Measurements from ENCODE around the gene PGA4.
"Not testable (repeated sequence)": the region's sequence is repeated elsewhere in the genome, so short reads cannot be mapped to it uniquely, and the experiment has no call there.

The PGA4 gene

DNA sequence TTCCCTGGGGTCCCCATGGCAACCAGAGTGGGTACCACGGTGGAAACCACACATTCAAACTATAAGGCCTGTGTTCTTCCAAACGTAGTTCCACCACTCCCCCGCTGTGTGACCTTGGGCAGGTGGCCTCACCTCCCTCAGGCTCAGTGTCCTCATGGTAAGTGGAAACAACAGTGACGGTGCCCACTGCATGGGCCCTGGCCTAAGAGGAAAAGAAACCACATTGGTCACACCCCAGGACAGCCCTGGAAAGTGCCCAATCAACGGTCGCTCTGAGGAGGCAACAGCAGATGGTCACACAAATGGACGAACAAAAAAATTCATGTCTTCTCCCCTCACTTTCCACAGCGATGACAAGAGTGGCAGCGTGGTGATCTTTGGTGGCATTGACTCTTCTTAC lies 25.9 kb downstream of the PGA4 start:
- H3K36me3 ChIP-seq (ENCODE audit: control insufficient read depth in 4 of 4, insufficient read depth in 4 of 4, low read length in 3 of 4); H3K4me1 ChIP-seq (ENCODE audit: control extremely low read depth in 1 of 4, control insufficient read depth in 4 of 4, insufficient read depth in 4 of 4, low read length in 3 of 4); H3K4me3 ChIP-seq (ENCODE audit: control insufficient read depth in 1 of 7, extremely low read depth in 1 of 7, insufficient read depth in 4 of 7, low read depth in 2 of 7, low read length in 6 of 7); DNase-seq; H3K27ac ChIP-seq (ENCODE audit: insufficient read depth in 1 of 2, low read depth in 1 of 2, low read length in 2 of 2, poor library complexity in 1 of 2, severe bottlenecking in 2 of 2); H3K27me3 ChIP-seq (replicated peaks in 2 of 5; ENCODE audit: control insufficient read depth in 4 of 5, insufficient read depth in 5 of 5, low read length in 4 of 5); CTCF ChIA-PET; POLR2A ChIA-PET; H3K9me3 ChIP-seq (ENCODE audit: control extremely low read depth in 1 of 5, control insufficient read depth in 4 of 5, insufficient read depth in 2 of 5, low read depth in 1 of 5, low read length in 4 of 5): not testable (repeated sequence)
- 94% methylated on average over 7 of the region's 9 CpGs for WGBS (ENCODE audit: insufficient coverage)

DNA sequence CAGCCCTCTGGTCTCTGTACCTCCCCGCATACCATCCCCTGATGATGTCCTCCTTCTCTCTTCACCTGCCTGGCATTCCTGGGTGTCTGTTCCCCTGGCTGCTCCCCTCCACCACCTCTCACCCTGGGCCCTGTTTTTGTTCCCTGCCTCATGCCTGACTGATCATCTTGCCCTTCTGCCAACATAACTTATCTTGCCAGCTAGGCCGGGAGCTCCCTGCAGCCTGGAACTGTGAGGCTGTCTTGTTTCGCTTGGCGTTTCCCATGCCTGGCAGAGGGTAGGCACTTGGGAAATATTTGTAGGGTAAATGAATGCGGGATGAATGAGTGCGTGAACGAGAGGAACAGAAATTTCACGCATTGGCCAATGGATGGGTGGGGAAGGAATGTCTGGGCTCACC lies 27.1 kb downstream of the PGA4 start:
- H3K4me1 ChIP-seq (ENCODE audit: control extremely low read depth in 1 of 4, control insufficient read depth in 4 of 4, insufficient read depth in 4 of 4, low read length in 3 of 4); H3K4me3 ChIP-seq (ENCODE audit: control insufficient read depth in 1 of 7, extremely low read depth in 1 of 7, insufficient read depth in 4 of 7, low read depth in 2 of 7, low read length in 6 of 7); DNase-seq; H3K27me3 ChIP-seq (replicated peaks in 2 of 5; ENCODE audit: control insufficient read depth in 4 of 5, insufficient read depth in 5 of 5, low read length in 4 of 5); H3K27ac ChIP-seq (ENCODE audit: insufficient read depth in 1 of 2, low read depth in 1 of 2, low read length in 2 of 2, poor library complexity in 1 of 2, severe bottlenecking in 2 of 2); H3K36me3 ChIP-seq (ENCODE audit: control insufficient read depth in 4 of 4, insufficient read depth in 4 of 4, low read length in 3 of 4); H3K9me3 ChIP-seq (ENCODE audit: control extremely low read depth in 1 of 5, control insufficient read depth in 4 of 5, insufficient read depth in 2 of 5, low read depth in 1 of 5, low read length in 4 of 5); POLR2A ChIA-PET: not testable (repeated sequence)
- CTCF ChIA-PET, result interaction anchor here (0.6 kb wide), 1 partner anchor 45 kb away, joined by 3 read pairs; no protein-coding TSS in a partner anchor
- WGBS (ENCODE audit: insufficient coverage), result 98% methylated on average over 7 of the region's 8 CpGs

DNA sequence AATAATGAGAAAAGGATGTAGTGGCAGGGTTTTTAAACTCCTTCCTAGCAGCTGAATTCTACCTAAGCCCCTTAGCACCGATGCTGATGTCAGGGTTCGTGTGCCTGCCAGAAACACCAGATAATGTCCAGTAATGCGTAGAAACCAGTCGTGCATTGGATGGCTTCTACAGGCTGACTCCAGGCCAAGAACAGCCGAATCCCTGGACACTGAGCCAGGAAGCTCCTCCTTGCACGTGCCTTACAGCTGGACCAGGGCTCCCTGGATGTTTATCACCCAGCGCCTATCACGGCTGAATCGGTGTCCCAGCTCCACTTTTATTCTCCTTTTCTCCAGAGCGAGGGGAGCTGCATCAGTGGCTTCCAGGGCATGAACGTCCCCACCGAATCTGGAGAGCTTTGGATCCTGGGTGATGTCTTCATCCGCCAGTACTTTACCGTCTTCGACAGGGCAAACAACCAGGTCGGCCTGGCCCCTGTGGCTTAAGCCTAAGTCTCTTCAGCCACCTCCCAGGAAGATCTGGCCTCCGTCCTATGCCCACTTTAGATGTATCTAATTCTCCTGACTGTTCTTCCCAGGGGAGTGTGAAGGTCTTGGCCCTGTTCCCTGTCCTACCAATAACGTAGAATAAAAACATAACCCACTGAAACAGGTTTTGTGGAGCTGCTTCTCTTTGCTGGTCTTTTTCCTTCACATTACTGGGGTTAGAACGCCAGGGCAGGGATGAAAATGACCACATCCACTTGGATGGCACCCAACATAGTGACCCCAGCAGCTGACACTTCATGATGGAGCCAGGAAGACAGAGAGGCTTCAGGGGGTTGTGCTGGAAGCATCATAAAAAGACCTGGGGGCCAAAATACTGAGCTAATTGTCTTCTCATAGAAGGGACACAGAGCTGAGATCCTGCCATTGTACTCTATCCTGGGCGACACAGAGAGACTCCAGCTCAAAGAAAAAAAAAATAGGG lies 28.9 kb downstream of the PGA4 start:
- not testable (repeated sequence) for H3K9me3 ChIP-seq (ENCODE audit: control extremely low read depth in 1 of 5, control insufficient read depth in 4 of 5, insufficient read depth in 2 of 5, low read depth in 1 of 5, low read length in 4 of 5)
- CTCF ChIA-PET, result interaction anchor here (0.6 to 6.3 kb wide), 3 partner anchors 43 to 134 kb away, joined by 3 to 30 read pairs (median 3); partner anchors contain the start of gene VWCE

DNA sequence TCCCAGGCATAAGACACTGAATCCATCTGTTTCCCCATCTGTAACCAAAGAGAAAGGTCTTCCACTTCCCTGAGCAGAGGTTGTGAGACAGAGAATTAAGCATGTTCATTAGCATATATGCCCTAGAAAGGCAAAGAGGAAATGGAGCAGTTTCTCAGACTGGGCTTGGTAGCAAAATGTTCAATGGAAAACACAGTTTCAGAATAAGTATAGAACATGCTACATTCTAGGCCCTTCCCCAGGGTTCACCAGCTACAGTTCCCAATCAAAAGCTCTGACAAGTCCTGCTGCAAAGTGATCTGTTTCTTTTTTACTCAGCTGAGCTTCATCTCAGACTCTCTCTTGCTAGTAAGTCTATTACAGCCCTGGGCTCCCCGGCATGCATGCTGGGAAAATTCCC lies 30.2 kb downstream of the PGA4 start:
- CTCF ChIA-PET, result interaction anchor here (1.4 to 6.3 kb wide), 2 partner anchors 42 to 132 kb away, joined by 3 to 30 read pairs; partner anchors contain the start of gene VWCE
- 100% methylated on average over 1 of the region's 1 CpG for WGBS (ENCODE audit: insufficient coverage)
- H3K36me3 ChIP-seq (ENCODE audit: control insufficient read depth in 4 of 4, insufficient read depth in 4 of 4, low read length in 3 of 4); H3K27ac ChIP-seq (ENCODE audit: insufficient read depth in 1 of 2, low read depth in 1 of 2, low read length in 2 of 2, poor library complexity in 1 of 2, severe bottlenecking in 2 of 2); H3K9me3 ChIP-seq (ENCODE audit: control extremely low read depth in 1 of 5, control insufficient read depth in 4 of 5, insufficient read depth in 2 of 5, low read depth in 1 of 5, low read length in 4 of 5); POLR2A ChIA-PET; DNase-seq; H3K4me3 ChIP-seq (ENCODE audit: control insufficient read depth in 1 of 7, extremely low read depth in 1 of 7, insufficient read depth in 4 of 7, low read depth in 2 of 7, low read length in 6 of 7); H3K4me1 ChIP-seq (ENCODE audit: control extremely low read depth in 1 of 4, control insufficient read depth in 4 of 4, insufficient read depth in 4 of 4, low read length in 3 of 4); H3K27me3 ChIP-seq (replicated peaks in 2 of 5; ENCODE audit: control insufficient read depth in 4 of 5, insufficient read depth in 5 of 5, low read length in 4 of 5): not testable (repeated sequence)

More for the DNA sequence above, 28.9 kb downstream of the PGA4 start:
- POLR2A ChIA-PET; H3K27ac ChIP-seq (ENCODE audit: insufficient read depth in 1 of 2, low read depth in 1 of 2, low read length in 2 of 2, poor library complexity in 1 of 2, severe bottlenecking in 2 of 2); H3K4me1 ChIP-seq (ENCODE audit: control extremely low read depth in 1 of 4, control insufficient read depth in 4 of 4, insufficient read depth in 4 of 4, low read length in 3 of 4); DNase-seq; H3K27me3 ChIP-seq (replicated peaks in 2 of 5; ENCODE audit: control insufficient read depth in 4 of 5, insufficient read depth in 5 of 5, low read length in 4 of 5); H3K4me3 ChIP-seq (ENCODE audit: control insufficient read depth in 1 of 7, extremely low read depth in 1 of 7, insufficient read depth in 4 of 7, low read depth in 2 of 7, low read length in 6 of 7); H3K36me3 ChIP-seq (ENCODE audit: control insufficient read depth in 4 of 4, insufficient read depth in 4 of 4, low read length in 3 of 4): not testable (repeated sequence)
- WGBS (ENCODE audit: insufficient coverage), result 97% methylated on average over 17 of the region's 20 CpGs

- DNase-seq, result peak; percentile 56 to 73 (median 62)
- Histone ChIP-seq H3K27ac (ENCODE audit: insufficient read depth in 1 of 2, low read depth in 1 of 2, low read length in 2 of 2, poor library complexity in 1 of 2, severe bottlenecking in 2 of 2) (no peak overlapping the region), H3K36me3 (ENCODE audit: control insufficient read depth in 4 of 4, insufficient read depth in 4 of 4, low read length in 3 of 4) (peaks cover 0 to 2% (median under 1%) of the 10 kb centered on the region in 4 experiments), H3K4me3 (ENCODE audit: control insufficient read depth in 1 of 7, extremely low read depth in 1 of 7, insufficient read depth in 4 of 7, low read depth in 2 of 7, low read length in 6 of 7) (no peak overlapping the region), H3K4me1 (ENCODE audit: control extremely low read depth in 1 of 4, control insufficient read depth in 4 of 4, insufficient read depth in 4 of 4, low read length in 3 of 4) (peaks cover 0 to 2% (median 0%) of the 10 kb centered on the region in 4 experiments), H3K27me3 (replicated peaks in 2 of 5; ENCODE audit: control insufficient read depth in 4 of 5, insufficient read depth in 5 of 5, low read length in 4 of 5) (no peaks in the 10 kb centered on the region), H3K9me3 (ENCODE audit: control extremely low read depth in 1 of 5, control insufficient read depth in 4 of 5, insufficient read depth in 2 of 5, low read depth in 1 of 5, low read length in 4 of 5) (no peaks in the 10 kb centered on the region)
- 60% methylated on average over 10 of the region's 12 CpGs for WGBS (ENCODE audit: insufficient coverage)
- ChIA-PET POLR2A (interaction anchor here (0.7 kb wide), 1 partner anchor 997 kb away, joined by 3 read pairs; no protein-coding TSS in a partner anchor), CTCF (interaction anchor here (0.6 to 6.3 kb wide), 11 partner anchors 10 to 1049 kb away, joined by 3 to 30 read pairs (median 3); partner anchors contain the start of gene VWCE)
These were observed 32.4 kb downstream of the PGA4 start for GRCh38 chr11:61254403-61255025.

GRCh38 chr11:61256710-61257482 lies 34.7 kb downstream of the PGA4 start:
- CTCF ChIA-PET, result interaction anchor here (0.6 to 6.3 kb wide), 4 partner anchors 34 to 140 kb away, joined by 3 to 30 read pairs (median 4); partner anchors contain the start of gene VWCE
- H3K4me1 ChIP-seq (ENCODE audit: control extremely low read depth in 1 of 4, control insufficient read depth in 4 of 4, insufficient read depth in 4 of 4, low read length in 3 of 4), result peaks cover 0 to 2% (median 0%) of the 10 kb centered on the region in 4 experiments
- POLR2A ChIA-PET, result no interaction called here
- H3K9me3 ChIP-seq (ENCODE audit: control extremely low read depth in 1 of 5, control insufficient read depth in 4 of 5, insufficient read depth in 2 of 5, low read depth in 1 of 5, low read length in 4 of 5), result no peaks in the 10 kb centered on the region
- H3K36me3 ChIP-seq (ENCODE audit: control insufficient read depth in 4 of 4, insufficient read depth in 4 of 4, low read length in 3 of 4), result peaks cover 0 to 2% (median under 1%) of the 10 kb centered on the region in 4 experiments
- H3K27ac ChIP-seq (ENCODE audit: insufficient read depth in 1 of 2, low read depth in 1 of 2, low read length in 2 of 2, poor library complexity in 1 of 2, severe bottlenecking in 2 of 2), result no peak overlapping the region
- no peaks in the 10 kb centered on the region for H3K27me3 ChIP-seq (replicated peaks in 2 of 5; ENCODE audit: control insufficient read depth in 4 of 5, insufficient read depth in 5 of 5, low read length in 4 of 5)
- WGBS (ENCODE audit: insufficient coverage), result 86% methylated on average over 16 of the region's 18 CpGs
- no peak overlapping the region for H3K4me3 ChIP-seq (ENCODE audit: control insufficient read depth in 1 of 7, extremely low read depth in 1 of 7, insufficient read depth in 4 of 7, low read depth in 2 of 7, low read length in 6 of 7)
- peak; percentile 51 to 90 (median 88) for DNase-seq

Data from common myeloid progenitor, CD34-positive (primary cell).